ENCODE results near the gene ILDR2.

ILDR2 gene

GRCh38 chr1:166939741-166940375, 35.5 kb downstream of the ILDR2 start:
- no peak for TF ChIP-seq CTCF (conservative IDR thresholded peaks at IDR 0.05; ENCODE audit: low read depth, low read length)
- DNase-seq (ENCODE audit: low read depth) = no peak
- H3K4me3 ChIP-seq (ENCODE audit: low read length) = no peak overlapping the region

GRCh38 chr1:166937962-166938361, 37.4 kb downstream of the ILDR2 start:
- no peak overlapping the region for H3K4me3 ChIP-seq (ENCODE audit: low read length)
- no peak for TF ChIP-seq CTCF (conservative IDR thresholded peaks at IDR 0.05; ENCODE audit: low read depth, low read length)
- no peak for DNase-seq (ENCODE audit: low read depth)

- no peak for DNase-seq (ENCODE audit: low read depth)
- no peak overlapping the region for H3K4me3 ChIP-seq (ENCODE audit: low read length)
- TF ChIP-seq CTCF (conservative IDR thresholded peaks at IDR 0.05; ENCODE audit: low read depth, low read length) = no peak
Observed at GRCh38 chr1:166937329-166937728, 38.0 kb downstream of the ILDR2 start.

- H3K4me3 ChIP-seq (ENCODE audit: low read length) = no peak overlapping the region
- DNase-seq (ENCODE audit: low read depth) = no peak
- TF ChIP-seq CTCF (conservative IDR thresholded peaks at IDR 0.05; ENCODE audit: low read depth, low read length) = no peak
Observed at GRCh38 chr1:166933633-166934032, 41.7 kb downstream of the ILDR2 start.

GRCh38 chr1:166933140-166933539, 42.2 kb downstream of the ILDR2 start:
- H3K4me3 ChIP-seq (ENCODE audit: low read length) = no peak overlapping the region
- no peak for DNase-seq (ENCODE audit: low read depth)
- no peak for TF ChIP-seq CTCF (conservative IDR thresholded peaks at IDR 0.05; ENCODE audit: low read depth, low read length)

GRCh38 chr1:166929911-166930310, 45.4 kb downstream of the ILDR2 start:
- H3K4me3 ChIP-seq (ENCODE audit: low read length) = no peak overlapping the region
- TF ChIP-seq CTCF (conservative IDR thresholded peaks at IDR 0.05; ENCODE audit: low read depth, low read length) = no peak
- DNase-seq (ENCODE audit: low read depth) = no peak

- no peak for TF ChIP-seq CTCF (conservative IDR thresholded peaks at IDR 0.05; ENCODE audit: low read depth, low read length)
- no peak overlapping the region for H3K4me3 ChIP-seq (ENCODE audit: low read length)
- DNase-seq (ENCODE audit: low read depth) = no peak
Observed at GRCh38 chr1:166927701-166928100, 47.6 kb downstream of the ILDR2 start.
